LoVo (cell line): ENCODE measurements around the gene TPRN.
A peak's percentile ranks its signal among the peaks of the same experiment; 100 is the strongest.

Experiments
- DNase-seq: peaks from one replicate; pipeline ENCODE4 v3.0.0-alpha.2; 2016; ENCODE audit warnings: low spot score

TPRN gene

GRCh38 chr9:137224830-137225694 is 24.5 kb upstream of the TPRN start, which contains the start of gene CYSRT1:
Gene CYSRT1 (plus strand): TSS chr9:137225174. CDS start chr9:137225622, 448 bp downstream.
- DNase-seq, result peak; percentile 37

- DNase-seq, result peak; percentile 98
Observed at GRCh38 chr9:137223078-137223970, 22.8 kb upstream of the TPRN start.

DNA sequence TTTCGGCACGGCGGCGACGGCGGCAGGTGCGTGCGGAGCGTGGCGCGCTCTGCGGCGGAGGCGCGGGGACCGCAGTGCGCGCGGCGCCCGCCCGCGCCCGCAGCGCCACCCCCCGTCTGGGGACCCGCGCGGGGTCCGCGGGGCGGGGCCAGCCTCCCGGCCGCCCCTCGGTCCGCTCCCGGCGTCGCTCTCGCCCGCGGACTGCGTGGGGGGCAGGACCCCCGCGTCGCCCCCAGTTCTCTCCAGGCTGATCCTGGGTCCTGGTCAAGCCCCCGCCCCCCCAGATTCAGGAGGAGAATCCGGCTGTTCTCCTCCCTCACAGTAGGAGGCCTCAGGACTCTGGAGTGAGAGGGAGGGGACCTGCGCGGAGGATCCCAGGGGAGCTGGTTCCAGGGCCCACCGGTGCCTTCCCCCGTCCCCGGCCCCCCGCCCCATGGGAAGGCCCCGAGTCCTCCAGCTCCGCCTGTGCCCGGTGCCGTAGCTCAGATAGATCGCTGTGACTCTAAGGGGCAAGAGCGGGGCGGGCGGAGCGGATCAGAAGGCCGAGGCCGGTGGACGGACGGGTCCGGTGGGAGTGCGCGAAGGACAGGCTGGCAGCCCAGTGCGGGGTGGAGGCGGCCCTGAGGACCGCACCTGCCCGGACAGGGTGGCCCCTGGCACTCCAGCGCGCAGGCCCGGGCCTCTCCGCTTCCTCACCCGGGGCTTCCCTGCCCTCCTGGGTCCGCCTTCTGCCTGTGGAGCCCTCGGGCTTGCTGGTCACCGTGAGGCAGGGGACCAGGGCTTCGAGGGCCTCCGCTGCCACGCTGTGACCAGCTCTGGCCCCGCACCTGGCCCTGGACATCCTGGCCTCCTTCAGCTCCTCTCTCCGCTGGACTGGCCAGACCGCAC is 21.9 kb upstream of the TPRN start, which contains the start of gene RNF208:
RNF208 (minus strand) TSS at position 51 of the 888 bp plus-strand sequence. CDS start 1,028 bp downstream, outside the sequence.
- peak; percentile 19 for DNase-seq

- DNase-seq, result no peak
Observed at GRCh38 chr9:137221506-137222111, 21.1 kb upstream of the TPRN start.

- no peak for DNase-seq
Observed at GRCh38 chr9:137221095-137221505, 20.6 kb upstream of the TPRN start.

GRCh38 chr9:137220317-137221094 is 20.0 kb upstream of the TPRN start:
- DNase-seq, result no peak

- no peak for DNase-seq
Observed at GRCh38 chr9:137219757-137220316, 19.3 kb upstream of the TPRN start.

DNA sequence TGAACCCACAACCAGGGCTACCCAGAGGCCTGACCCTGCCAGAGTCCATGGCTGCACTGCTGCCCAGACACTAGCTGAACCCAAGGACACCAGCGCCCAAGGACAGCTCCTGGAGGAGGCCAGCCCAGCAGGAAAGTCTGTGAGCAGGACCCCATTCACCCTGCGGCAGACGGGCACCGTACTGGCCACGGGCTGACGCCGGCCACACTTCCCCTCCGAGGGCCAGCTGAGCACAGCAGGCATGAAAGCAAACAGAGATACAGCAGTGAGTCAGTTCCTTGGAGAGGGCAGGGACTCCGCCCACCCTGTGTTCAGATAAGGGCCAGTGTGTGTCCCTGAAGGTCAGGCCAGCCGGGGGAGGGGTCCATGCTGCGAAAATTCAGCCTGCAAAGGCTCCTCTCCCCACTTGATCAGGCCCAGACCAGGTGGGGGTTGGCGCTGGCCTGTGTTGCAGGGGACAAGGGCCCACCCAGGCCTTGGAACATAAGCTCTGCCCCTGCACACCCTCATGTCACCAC is 18.3 kb upstream of the TPRN start:
- DNase-seq, result peak; percentile 30

DNA sequence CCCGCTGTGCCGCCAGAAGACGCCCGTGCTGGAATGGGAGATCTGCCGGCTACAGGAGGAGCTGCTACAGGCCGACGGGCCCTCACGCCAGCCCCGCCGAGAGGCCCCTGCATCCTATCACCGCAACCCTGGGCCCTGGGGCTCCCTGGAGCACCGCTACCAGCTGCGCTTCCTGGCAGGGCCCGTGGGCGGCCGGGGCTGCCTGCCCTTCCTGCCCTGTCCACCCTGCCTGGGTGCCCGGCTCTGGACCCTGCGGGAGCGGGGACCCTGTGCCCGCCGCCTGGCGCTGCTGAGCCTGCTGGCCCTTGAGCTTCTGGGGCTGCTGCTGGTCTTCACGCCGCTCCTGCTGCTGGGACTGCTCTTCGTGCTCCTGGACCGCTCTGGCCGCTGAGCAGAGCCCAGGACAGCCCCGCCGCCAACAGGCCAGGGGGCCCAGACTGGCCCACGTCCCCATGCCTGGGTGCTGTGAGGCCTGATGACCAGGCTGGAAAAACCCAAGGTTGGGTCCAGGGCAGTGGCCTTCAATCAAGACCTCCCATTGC is 17.7 kb upstream of the TPRN start:
- DNase-seq, result no peak

DNA sequence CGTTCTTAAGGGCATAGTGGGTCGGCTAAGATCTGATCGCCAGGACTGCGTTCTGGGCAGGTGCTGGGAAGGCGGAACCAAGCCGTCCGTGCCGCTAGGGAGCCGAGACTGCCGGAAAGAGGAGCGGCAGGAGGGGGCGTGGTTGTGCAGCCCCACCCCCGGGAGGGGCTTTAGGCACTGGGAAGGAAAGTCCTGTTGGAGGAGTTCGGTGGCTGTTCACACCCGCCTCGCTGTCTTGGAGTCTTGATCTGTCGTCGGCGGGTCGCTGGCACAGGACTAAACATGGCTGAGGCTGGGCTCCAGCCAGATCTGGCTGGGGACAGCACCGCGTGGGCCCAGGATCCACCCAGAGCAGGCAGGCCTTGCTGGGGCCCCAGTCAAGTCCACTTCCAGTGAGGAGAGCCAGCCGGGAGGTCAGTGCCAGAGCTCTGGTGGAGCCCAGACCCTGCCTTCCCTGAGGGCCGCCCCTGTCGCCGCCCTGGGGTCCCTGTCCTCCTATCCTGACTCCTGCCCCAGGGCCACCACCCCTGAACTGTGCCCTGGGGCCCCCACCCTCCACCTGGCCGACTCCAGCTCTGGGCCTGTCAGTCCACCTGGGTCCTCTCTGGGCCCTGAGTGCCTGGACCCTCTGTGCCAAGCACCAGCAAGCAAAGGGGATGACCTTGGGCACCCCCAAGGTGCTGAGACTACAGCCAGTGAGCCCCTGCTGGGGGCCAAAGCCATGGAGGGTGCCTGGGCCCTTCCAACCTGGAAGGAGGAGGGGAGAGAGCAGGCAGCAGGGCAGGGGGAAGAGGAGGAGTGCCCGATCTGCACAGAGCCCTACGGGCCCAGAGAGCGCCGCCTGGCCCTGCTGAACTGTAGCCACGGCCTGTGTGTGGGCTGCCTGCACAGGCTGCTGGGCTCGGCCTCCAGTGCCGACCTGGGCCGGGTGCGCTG is 17.0 kb upstream of the TPRN start:
- DNase-seq, result peak; percentile 45

GRCh38 chr9:137216188-137216965 is 15.8 kb upstream of the TPRN start:
- DNase-seq, result no peak

GRCh38 chr9:137215196-137215986 is 14.8 kb upstream of the TPRN start:
- DNase-seq, result no peak

- DNase-seq, result no peak
Observed at GRCh38 chr9:137214620-137215019, 14.1 kb upstream of the TPRN start.

GRCh38 chr9:137213160-137214060 is 12.9 kb upstream of the TPRN start:
- no peak for DNase-seq

DNA sequence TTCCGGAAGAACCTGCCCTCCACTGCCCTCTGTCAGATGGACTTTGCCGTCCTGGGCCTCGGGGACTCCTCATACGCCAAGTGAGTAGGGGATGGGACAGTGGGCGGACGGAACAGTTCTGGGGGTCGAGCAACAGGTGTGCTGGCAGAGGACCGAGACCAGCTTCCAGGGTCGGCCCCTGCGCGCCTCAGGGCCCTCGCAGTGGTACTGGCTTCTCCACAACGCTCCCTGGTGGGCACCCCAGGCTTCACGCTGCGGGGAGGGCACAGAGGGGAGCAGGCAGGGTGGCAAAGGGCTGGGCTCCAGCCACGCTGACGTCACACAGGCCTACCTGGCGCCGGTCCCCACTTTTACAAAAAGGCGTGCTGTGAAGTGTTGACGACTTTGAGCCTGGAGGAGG is 12.0 kb upstream of the TPRN start:
- DNase-seq, result no peak

GRCh38 chr9:137211532-137211931 is 11.0 kb upstream of the TPRN start:
- no peak for DNase-seq
